ENCODE results near the gene BCLAF1.

Gene BCLAF1

GRCh38 chr6:136208783-136209182 is 80.9 kb downstream of the BCLAF1 start:
- Histone ChIP-seq H3K9ac (ENCODE audit: low read length) (no peak overlapping the region), H3K36me3 (replicated peaks; ENCODE audit: insufficient read depth, low read length) (no peaks in the 10 kb centered on the region), H3K9me3 (replicated peaks; ENCODE audit: insufficient read depth, low read length) (no peaks in the 10 kb centered on the region), H3K27ac (ENCODE audit: low read length) (no peak overlapping the region), H3F3A (ENCODE audit: insufficient read depth, low read length) (no peaks in the 10 kb centered on the region), H4K20me1 (ENCODE audit: insufficient read depth, low read length) (no peaks in the 10 kb centered on the region), H3K4me3 (ENCODE audit: low read length) (no peak overlapping the region), H3K79me2 (ENCODE audit: low read length) (no peaks in the 10 kb centered on the region), H2AFZ (ENCODE audit: low read length) (no peak overlapping the region), H3K4me2 (ENCODE audit: low read depth, low read length) (no peak overlapping the region), H3K4me1 (ENCODE audit: low read length) (no peaks in the 10 kb centered on the region), H3K27me3 (replicated peaks; ENCODE audit: insufficient read depth, low read length) (no peaks in the 10 kb centered on the region), H3K9me2 (replicated peaks; ENCODE audit: insufficient read depth, low read length) (no peaks in the 10 kb centered on the region)
- TF ChIP-seq CTCF (IDR thresholded peaks at IDR 0.05; ENCODE audit: low read length) (no peak), EZH2 (optimal IDR thresholded peaks at IDR 0.05; ENCODE audit: low read depth, low read length) (no peak), EZH2phosphoT487 (IDR thresholded peaks at IDR 0.05; ENCODE audit: low read length) (no peak)
- no peak for DNase-seq

Measured in MM.1S (cell line).